Neural cell (in vitro differentiated cells): Measurements from ENCODE around the gene POLR2L.

Experiments used
- EZH2 ChIP-seq: fragments of 200-600, 300-800 bp; shearing (Covaris generic), sonication (generic); IDR thresholded peaks from 2 replicates; pipeline ENCODE4 v1.6.1; 2014; ENCODE audit warnings: antibody characterized with exemption, low read length, borderline replicate concordance, mild to moderate bottlenecking; ENCODE audit not compliant: insufficient read depth, poor library complexity, severe bottlenecking
- RAD21 ChIP-seq: fragments of 450-650 bp; conservative IDR thresholded peaks from 2 replicates; pipeline ENCODE4 v1.6.1; 2014; ENCODE audit warnings: antibody characterized with exemption, mild to moderate bottlenecking, moderate library complexity
- TF ChIP-seq, protein P1 (sequence below): IDR thresholded peaks from 2 replicates; pipeline ENCODE4 v1.6.1; 2012; ENCODE audit warnings: borderline replicate concordance
- TF ChIP-seq, protein P2 (sequence below): fragments of 450-650 bp; IDR thresholded peaks from 2 replicates; pipeline ENCODE4 v1.5.1; 2014; ENCODE audit warnings: antibody characterized with exemption, mild to moderate bottlenecking, moderate library complexity; ENCODE audit not compliant: poor library complexity, severe bottlenecking

GRCh38 chr11:838441-839279 is 3.7 kb downstream of the POLR2L start:
- TF ChIP-seq, protein P1, sequence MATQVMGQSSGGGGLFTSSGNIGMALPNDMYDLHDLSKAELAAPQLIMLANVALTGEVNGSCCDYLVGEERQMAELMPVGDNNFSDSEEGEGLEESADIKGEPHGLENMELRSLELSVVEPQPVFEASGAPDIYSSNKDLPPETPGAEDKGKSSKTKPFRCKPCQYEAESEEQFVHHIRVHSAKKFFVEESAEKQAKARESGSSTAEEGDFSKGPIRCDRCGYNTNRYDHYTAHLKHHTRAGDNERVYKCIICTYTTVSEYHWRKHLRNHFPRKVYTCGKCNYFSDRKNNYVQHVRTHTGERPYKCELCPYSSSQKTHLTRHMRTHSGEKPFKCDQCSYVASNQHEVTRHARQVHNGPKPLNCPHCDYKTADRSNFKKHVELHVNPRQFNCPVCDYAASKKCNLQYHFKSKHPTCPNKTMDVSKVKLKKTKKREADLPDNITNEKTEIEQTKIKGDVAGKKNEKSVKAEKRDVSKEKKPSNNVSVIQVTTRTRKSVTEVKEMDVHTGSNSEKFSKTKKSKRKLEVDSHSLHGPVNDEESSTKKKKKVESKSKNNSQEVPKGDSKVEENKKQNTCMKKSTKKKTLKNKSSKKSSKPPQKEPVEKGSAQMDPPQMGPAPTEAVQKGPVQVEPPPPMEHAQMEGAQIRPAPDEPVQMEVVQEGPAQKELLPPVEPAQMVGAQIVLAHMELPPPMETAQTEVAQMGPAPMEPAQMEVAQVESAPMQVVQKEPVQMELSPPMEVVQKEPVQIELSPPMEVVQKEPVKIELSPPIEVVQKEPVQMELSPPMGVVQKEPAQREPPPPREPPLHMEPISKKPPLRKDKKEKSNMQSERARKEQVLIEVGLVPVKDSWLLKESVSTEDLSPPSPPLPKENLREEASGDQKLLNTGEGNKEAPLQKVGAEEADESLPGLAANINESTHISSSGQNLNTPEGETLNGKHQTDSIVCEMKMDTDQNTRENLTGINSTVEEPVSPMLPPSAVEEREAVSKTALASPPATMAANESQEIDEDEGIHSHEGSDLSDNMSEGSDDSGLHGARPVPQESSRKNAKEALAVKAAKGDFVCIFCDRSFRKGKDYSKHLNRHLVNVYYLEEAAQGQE, result no peak
- no peak for TF ChIP-seq RAD21
- TF ChIP-seq, protein P2, sequence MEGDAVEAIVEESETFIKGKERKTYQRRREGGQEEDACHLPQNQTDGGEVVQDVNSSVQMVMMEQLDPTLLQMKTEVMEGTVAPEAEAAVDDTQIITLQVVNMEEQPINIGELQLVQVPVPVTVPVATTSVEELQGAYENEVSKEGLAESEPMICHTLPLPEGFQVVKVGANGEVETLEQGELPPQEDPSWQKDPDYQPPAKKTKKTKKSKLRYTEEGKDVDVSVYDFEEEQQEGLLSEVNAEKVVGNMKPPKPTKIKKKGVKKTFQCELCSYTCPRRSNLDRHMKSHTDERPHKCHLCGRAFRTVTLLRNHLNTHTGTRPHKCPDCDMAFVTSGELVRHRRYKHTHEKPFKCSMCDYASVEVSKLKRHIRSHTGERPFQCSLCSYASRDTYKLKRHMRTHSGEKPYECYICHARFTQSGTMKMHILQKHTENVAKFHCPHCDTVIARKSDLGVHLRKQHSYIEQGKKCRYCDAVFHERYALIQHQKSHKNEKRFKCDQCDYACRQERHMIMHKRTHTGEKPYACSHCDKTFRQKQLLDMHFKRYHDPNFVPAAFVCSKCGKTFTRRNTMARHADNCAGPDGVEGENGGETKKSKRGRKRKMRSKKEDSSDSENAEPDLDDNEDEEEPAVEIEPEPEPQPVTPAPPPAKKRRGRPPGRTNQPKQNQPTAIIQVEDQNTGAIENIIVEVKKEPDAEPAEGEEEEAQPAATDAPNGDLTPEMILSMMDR, result no peak
- no peak for TF ChIP-seq EZH2
